Keratinocyte (primary cell): ENCODE measurements around the gene PCSK6. TPM values are rescaled to one million over a fixed set of nuclear protein-coding genes. Genes with fewer than 3 reads are reported as not detected.

Source experiments
- DNase-seq: peaks from one replicate; pipeline ENCODE4 v3.0.0-alpha.2; 2011; ENCODE audit warnings: low read depth, missing footprints, low spot score
- FAIRE-seq: peaks from 2 replicates; lab custom pipeline; 2011; peaks lifted over from hg19 to GRCh38; lab: Jason Lieb, UNC
- H2AFZ ChIP-seq: 2 replicates; pipeline ENCODE4 v1.6.0; 2012; ENCODE audit warnings: low read length, control low read depth, inconsistent platforms; ENCODE audit not compliant: control insufficient read depth
- H3K27ac ChIP-seq: 2 replicates; pipeline ENCODE4 v1.5.1; 2011; ENCODE audit warnings: low read length; ENCODE audit not compliant: control insufficient read depth, insufficient read depth
- H3K27me3 ChIP-seq: 3 replicates; pipeline ENCODE4 v1.6.0; 2011; ENCODE audit warnings: low read length; ENCODE audit not compliant: control insufficient read depth, insufficient read depth; ENCODE audit errors: extremely low read depth
- H3K36me3 ChIP-seq, 2 experiments: 2 replicates in 1 of 2; 3 replicates in 1 of 2; pipeline ENCODE4 v1.5.1; 2011; ENCODE audit warnings: low read length in 2 of 2, mild to moderate bottlenecking in 1 of 2; ENCODE audit not compliant: control insufficient read depth in 2 of 2, insufficient read depth in 2 of 2; ENCODE audit errors: extremely low read depth in 1 of 2
- H3K4me1 ChIP-seq: 3 replicates; pipeline ENCODE4 v1.5.1; 2011; ENCODE audit warnings: low read length; ENCODE audit not compliant: control insufficient read depth, insufficient read depth; ENCODE audit errors: extremely low read depth
- H3K4me2 ChIP-seq: 3 replicates; pipeline ENCODE4 v1.6.0; 2011; ENCODE audit warnings: low read depth, low read length; ENCODE audit not compliant: control insufficient read depth, insufficient read depth; ENCODE audit errors: extremely low read depth
- H3K4me3 ChIP-seq, 3 experiments: fragments of 200-600 bp in 1 of 3; sonication (generic) in 1 of 3; 2 replicates in 2 of 3; 3 replicates in 1 of 3; pipeline ENCODE4 v1.5.1; 2011 to 2016; ENCODE audit warnings: low read length in 3 of 3, mild to moderate bottlenecking in 3 of 3, control low read depth in 2 of 3, inconsistent platforms in 1 of 3, low read depth in 1 of 3, mixed read lengths in 1 of 3, mixed run types in 1 of 3, moderate library complexity in 1 of 3; ENCODE audit not compliant: control insufficient read depth in 2 of 3, insufficient read depth in 2 of 3; ENCODE audit errors: extremely low read depth in 1 of 3
- H3K79me2 ChIP-seq: 2 replicates; pipeline ENCODE4 v1.6.0; 2012; ENCODE audit warnings: low read length; ENCODE audit not compliant: control insufficient read depth, insufficient read depth
- H3K9ac ChIP-seq: 3 replicates; pipeline ENCODE4 v1.6.0; 2011; ENCODE audit warnings: low read length; ENCODE audit not compliant: control insufficient read depth, insufficient read depth; ENCODE audit errors: extremely low read depth
- H3K9me1 ChIP-seq: 3 replicates; pipeline ENCODE4 v1.6.0; 2011; ENCODE audit warnings: low read length; ENCODE audit not compliant: control insufficient read depth, insufficient read depth; ENCODE audit errors: extremely low read depth
- H3K9me3 ChIP-seq: 2 replicates; pipeline ENCODE4 v1.5.1; 2012; ENCODE audit warnings: low read depth, low read length; ENCODE audit not compliant: control insufficient read depth
- H4K20me1 ChIP-seq: 3 replicates; pipeline ENCODE4 v1.6.0; 2011; ENCODE audit warnings: low read length; ENCODE audit not compliant: control insufficient read depth, insufficient read depth; ENCODE audit errors: extremely low read depth
- CTCF ChIP-seq, 3 experiments: IDR thresholded peaks in 1 of 3; conservative IDR thresholded peaks in 1 of 3; optimal IDR thresholded peaks in 1 of 3; 2 replicates in 2 of 3; 3 replicates in 1 of 3; pipeline versions ENCODE3 to v1.5.1; 2011; ENCODE audit warnings: low read length in 3 of 3, mild to moderate bottlenecking in 3 of 3, moderate library complexity in 2 of 3, control low read depth in 1 of 3, inconsistent platforms in 1 of 3; ENCODE audit not compliant: insufficient read depth in 2 of 3; ENCODE audit errors: extremely low read depth in 1 of 3
- EZH2 ChIP-seq: IDR thresholded peaks from one replicate; pipeline ENCODE4 v1.6.1; 2012; ENCODE audit warnings: inconsistent platforms, mild to moderate bottlenecking, low read length, moderate library complexity
- dilution Hi-C: fragments of 300-500 bp; cut with MboI; formaldehyde crosslinking; loops from one replicate; pipeline ENCODE4 v1.7.0; 2020; ENCODE audit warnings: low sequenced_read_pairs; ENCODE audit not compliant: extremely low pct_ligation_motif_present
- polyA plus RNA-seq, 5 experiments: library from polyadenylated mRNA; depleted of rRNA in 3 of 5; stranded (reverse) in 3 of 5; stranded (forward) in 1 of 5; unstranded in 1 of 5; fragments of >200 nt; gene quantifications; 1 replicate in 1 of 5; 2 replicates in 3 of 5; 3 replicates in 1 of 5; pipeline versions ENCODE4 v1.2.1 to v1.2.3, GENCODE V29; 2011 to 2012; ENCODE audit warnings: missing spikeins in 2 of 5, low read depth in 1 of 5, low replicate concordance in 1 of 5

PCSK6 gene
- polyA plus RNA-seq, 1 donor (not counting 4 experiments of a cell fraction or from before 2014, with no cell fraction given) = 3.1 TPM

GRCh38 chr15:101437209-101437608, 52.3 kb downstream of the PCSK6 start:
- Histone ChIP-seq H4K20me1 (no peaks in the 10 kb centered on the region), H3K9me1 (no peaks in the 10 kb centered on the region), H3K9ac (no peak overlapping the region), H3K36me3 (no peaks in the 10 kb centered on the region), H3K79me2 (no peaks in the 10 kb centered on the region), H3K4me3 (no peak overlapping the region), H2AFZ (no peak overlapping the region), H3K9me3 (no peaks in the 10 kb centered on the region), H3K27me3 (no peaks in the 10 kb centered on the region), H3K4me2 (no peak overlapping the region), H3K27ac (no peak overlapping the region), H3K4me1 (peaks cover 18% of the 10 kb centered on the region)
- DNase-seq (no peak), FAIRE-seq (no peak)
- dilution Hi-C loops = no loop called here
- no peak for TF ChIP-seq CTCF (optimal IDR thresholded peaks at IDR 0.05 in 1 of 3, IDR thresholded peaks at IDR 0.05 in 1 of 3, conservative IDR thresholded peaks at IDR 0.05 in 1 of 3; ENCODE audit: extremely low read depth in 1 of 3, insufficient read depth in 2 of 3, low read length in 3 of 3)
- no peak for TF ChIP-seq EZH2

- Histone ChIP-seq H3K79me2 (no peaks in the 10 kb centered on the region), H3K9me3 (no peaks in the 10 kb centered on the region), H3K27me3 (no peaks in the 10 kb centered on the region), H4K20me1 (peaks cover 1% of the 10 kb centered on the region), H3K4me1 (peaks cover 18% of the 10 kb centered on the region), H3K4me2 (no peak overlapping the region), H3K4me3 (no peak overlapping the region), H3K9me1 (no peaks in the 10 kb centered on the region), H3K27ac (no peak overlapping the region), H2AFZ (no peak overlapping the region), H3K9ac (no peak overlapping the region), H3K36me3 (no peaks in the 10 kb centered on the region)
- dilution Hi-C loops = no loop called here
- FAIRE-seq (no peak), DNase-seq (no peak)
- no peak for TF ChIP-seq EZH2
- TF ChIP-seq CTCF (optimal IDR thresholded peaks at IDR 0.05 in 1 of 3, IDR thresholded peaks at IDR 0.05 in 1 of 3, conservative IDR thresholded peaks at IDR 0.05 in 1 of 3; ENCODE audit: extremely low read depth in 1 of 3, insufficient read depth in 2 of 3, low read length in 3 of 3) = no peak
These were observed 53.0 kb downstream of the PCSK6 start for GRCh38 chr15:101436526-101436925.
